Testis (tissue), 2 donors: Measurements from ENCODE around the gene WASHC2C.
"Not testable (repeated sequence)": the region's sequence is repeated elsewhere in the genome, so short reads cannot be mapped to it uniquely, and the experiment has no call there.

Experiments used
- POLR2A ChIP-seq: fragments of 450-650 bp; IDR thresholded peaks from one replicate; pipeline ENCODE4 v1.6.1; 2017; ENCODE audit warnings: antibody characterized with exemption, mild to moderate bottlenecking, moderate library complexity
- TF ChIP-seq, protein P1 (sequence below), 3 experiments: fragments of 450-650 bp in 2 of 3; fragments of 200-600 bp in 1 of 3; sonication (generic) in 1 of 3; IDR thresholded peaks; one replicate each; pipeline ENCODE4 v1.5.1; 2016 to 2019; ENCODE audit warnings: antibody characterized with exemption in 3 of 3, mild to moderate bottlenecking in 2 of 3, moderate library complexity in 1 of 3

DNA sequence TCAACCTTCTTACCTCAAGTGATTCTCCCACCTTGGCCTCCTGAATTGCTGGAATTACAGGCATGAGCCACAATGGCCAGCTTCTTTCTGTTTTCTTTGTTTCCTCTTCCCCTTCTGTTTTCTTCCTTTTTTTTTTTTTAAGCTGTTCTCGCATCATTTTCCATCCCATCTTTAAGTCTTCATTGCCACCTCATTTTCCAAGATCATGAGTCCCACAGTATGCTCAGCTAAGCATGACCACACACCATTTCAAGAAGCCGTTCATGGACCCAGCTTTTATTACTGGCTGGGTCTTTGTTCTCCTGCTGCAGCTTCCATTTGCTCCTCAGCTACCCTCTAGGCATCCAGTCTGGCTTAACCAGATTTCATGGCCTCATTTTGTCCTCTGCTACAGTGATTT lies 67.7 kb downstream of the WASHC2C start:
- TF ChIP-seq, protein P1, sequence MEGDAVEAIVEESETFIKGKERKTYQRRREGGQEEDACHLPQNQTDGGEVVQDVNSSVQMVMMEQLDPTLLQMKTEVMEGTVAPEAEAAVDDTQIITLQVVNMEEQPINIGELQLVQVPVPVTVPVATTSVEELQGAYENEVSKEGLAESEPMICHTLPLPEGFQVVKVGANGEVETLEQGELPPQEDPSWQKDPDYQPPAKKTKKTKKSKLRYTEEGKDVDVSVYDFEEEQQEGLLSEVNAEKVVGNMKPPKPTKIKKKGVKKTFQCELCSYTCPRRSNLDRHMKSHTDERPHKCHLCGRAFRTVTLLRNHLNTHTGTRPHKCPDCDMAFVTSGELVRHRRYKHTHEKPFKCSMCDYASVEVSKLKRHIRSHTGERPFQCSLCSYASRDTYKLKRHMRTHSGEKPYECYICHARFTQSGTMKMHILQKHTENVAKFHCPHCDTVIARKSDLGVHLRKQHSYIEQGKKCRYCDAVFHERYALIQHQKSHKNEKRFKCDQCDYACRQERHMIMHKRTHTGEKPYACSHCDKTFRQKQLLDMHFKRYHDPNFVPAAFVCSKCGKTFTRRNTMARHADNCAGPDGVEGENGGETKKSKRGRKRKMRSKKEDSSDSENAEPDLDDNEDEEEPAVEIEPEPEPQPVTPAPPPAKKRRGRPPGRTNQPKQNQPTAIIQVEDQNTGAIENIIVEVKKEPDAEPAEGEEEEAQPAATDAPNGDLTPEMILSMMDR (IDR thresholded peaks at IDR 0.05): not testable (repeated sequence)
- not testable (repeated sequence) for TF ChIP-seq POLR2A
